Colonic mucosa (tissue), 4 donors: ENCODE results near the gene FGF14. TPM values are rescaled to one million over a fixed set of nuclear protein-coding genes. Genes with fewer than 3 reads are reported as not detected.

Source experiments
- DNase-seq: peaks from one replicate; pipeline ENCODE4 v3.0.0-alpha.2; 2020
- H3K27ac ChIP-seq: fragments of 200-600 bp; one replicate; pipeline ENCODE4 v1.8.0; 2021
- H3K27me3 ChIP-seq: fragments of 200-600 bp; one replicate; pipeline ENCODE4 v1.8.0; 2021
- H3K36me3 ChIP-seq: fragments of 200-600 bp; one replicate; pipeline ENCODE4 v1.8.0; 2021
- H3K4me1 ChIP-seq: fragments of 200-600 bp; one replicate; pipeline ENCODE4 v1.8.0; 2021; ENCODE audit warnings: mild to moderate bottlenecking
- H3K4me3 ChIP-seq: fragments of 200-600 bp; one replicate; pipeline ENCODE4 v1.8.0; 2021
- H3K9ac ChIP-seq, 2 donors: one replicate each; pipeline ENCODE4 v1.7.0; 2013; ENCODE audit warnings: control low read depth in 2 of 2, low read depth in 2 of 2, low read length in 2 of 2
- H3K9me3 ChIP-seq: fragments of 200-600 bp; one replicate; pipeline ENCODE4 v1.8.0; 2021
- CTCF ChIP-seq: fragments of 200-600 bp; IDR thresholded peaks from one replicate; pipeline ENCODE4 v1.8.0; 2022; ENCODE audit warnings: antibody characterized with exemption, mild to moderate bottlenecking
- intact Hi-C: fragments of 100-400 bp; cut with DNase I; formaldehyde crosslinking; loops from one replicate; pipeline ENCODE4 v1.14.1; 2022
- total RNA-seq, 2 donors: library from RNA; stranded (reverse); fragmentation: NEBNext Ultra II Directional in 1 of 2; extraction: Animal tissue kit (Norgen Biotek cat#: 25700) in 1 of 2; gene quantifications; one replicate each; pipeline ENCODE4 v1.2.1, GENCODE V29; 2021
- donor health status: healthy.
- donor health status: DM: no; HTN: no; CAD: no.
- donor health status: DM: no; HTN: no; CAD: no.

Gene FGF14
- total RNA-seq, 2 donors from 2014 or later = 0.62 to 0.85 TPM

- intact Hi-C loops = no loop called here
- H3K9ac ChIP-seq = no peak overlapping the region
- H3K9me3 ChIP-seq = no peaks in the 10 kb centered on the region
- no peaks in the 10 kb centered on the region for H3K36me3 ChIP-seq
- no peak for TF ChIP-seq CTCF
- no peaks in the 10 kb centered on the region for H3K4me1 ChIP-seq
- no peak for DNase-seq
- no peak overlapping the region for H3K4me3 ChIP-seq
- H3K27me3 ChIP-seq = no peaks in the 10 kb centered on the region
- H3K27ac ChIP-seq = no peak overlapping the region
Observed at GRCh38 chr13:101730420-101731000, 671.3 kb downstream of the FGF14 start.

- no peaks in the 10 kb centered on the region for H3K4me1 ChIP-seq
- H3K9me3 ChIP-seq = no peaks in the 10 kb centered on the region
- DNase-seq = no peak
- no peaks in the 10 kb centered on the region for H3K27me3 ChIP-seq
- H3K36me3 ChIP-seq = no peaks in the 10 kb centered on the region
- no peak overlapping the region for H3K27ac ChIP-seq
- intact Hi-C loops = no loop called here
- no peak for TF ChIP-seq CTCF
- no peak overlapping the region for H3K4me3 ChIP-seq
- no peak overlapping the region for H3K9ac ChIP-seq
Observed at GRCh38 chr13:101728615-101729014, 673.2 kb downstream of the FGF14 start.

- Histone ChIP-seq H3K9ac (no peak overlapping the region), H3K27ac (no peak overlapping the region), H3K36me3 (no peaks in the 10 kb centered on the region), H3K4me1 (no peaks in the 10 kb centered on the region), H3K27me3 (no peaks in the 10 kb centered on the region), H3K9me3 (no peaks in the 10 kb centered on the region), H3K4me3 (no peak overlapping the region)
- no peak for DNase-seq
- TF ChIP-seq CTCF = no peak
- intact Hi-C loops = no loop called here
Observed at GRCh38 chr13:101728021-101728420, 673.8 kb downstream of the FGF14 start.

GRCh38 chr13:101727118-101727517 is 674.7 kb downstream of the FGF14 start:
- TF ChIP-seq CTCF = no peak
- intact Hi-C loops = no loop called here
- no peaks in the 10 kb centered on the region for H3K36me3 ChIP-seq
- H3K27ac ChIP-seq = no peak overlapping the region
- no peak for DNase-seq
- no peaks in the 10 kb centered on the region for H3K27me3 ChIP-seq
- H3K9ac ChIP-seq = no peak overlapping the region
- no peaks in the 10 kb centered on the region for H3K4me1 ChIP-seq
- no peaks in the 10 kb centered on the region for H3K9me3 ChIP-seq
- H3K4me3 ChIP-seq = no peak overlapping the region

GRCh38 chr13:101726681-101727080 is 675.2 kb downstream of the FGF14 start:
- no peak for DNase-seq
- Histone ChIP-seq H3K9me3 (no peaks in the 10 kb centered on the region), H3K4me3 (no peak overlapping the region), H3K36me3 (no peaks in the 10 kb centered on the region), H3K27ac (no peak overlapping the region), H3K27me3 (no peaks in the 10 kb centered on the region), H3K9ac (no peak overlapping the region), H3K4me1 (no peaks in the 10 kb centered on the region)
- no peak for TF ChIP-seq CTCF
- intact Hi-C loops = no loop called here
